Thoracic aorta (tissue), 2 donors: ENCODE results near the gene CHKA. TPM values are rescaled to one million over a fixed set of nuclear protein-coding genes. Genes with fewer than 3 reads are reported as not detected.

Source experiments
- ATAC-seq: fragments of 150-250 bp; one replicate; pipeline ENCODE4 v1.8.0; 2017; ENCODE audit warnings: low read depth; ENCODE audit not compliant: insufficient number of reproducible peaks, low FRiP score
- DNase-seq: peaks from one replicate; pipeline ENCODE4 v3.0.0-alpha.2; 2020; ENCODE audit warnings: low spot score
- H3K27ac ChIP-seq, 2 donors: fragments of 200-600 bp; sonication (generic); 1 replicate in 1 of 2; 2 replicates in 1 of 2; pipeline ENCODE4 v1.5.1; 2016; ENCODE audit warnings: mild to moderate bottlenecking in 2 of 2, moderate library complexity in 2 of 2
- H3K27me3 ChIP-seq: fragments of 200-600 bp; sonication (generic); replicated peaks from 2 replicates; pipeline ENCODE4 v1.6.0; 2016; ENCODE audit warnings: mild to moderate bottlenecking; ENCODE audit not compliant: insufficient read depth
- H3K36me3 ChIP-seq: fragments of 200-600 bp; sonication (generic); one replicate; pipeline ENCODE4 v1.5.1; 2016
- H3K4me1 ChIP-seq, 2 donors: fragments of 200-600 bp; sonication (generic); 1 replicate in 1 of 2; 2 replicates in 1 of 2; pipeline versions ENCODE4 v1.5.1 to v1.6.0; 2016; ENCODE audit warnings: low read depth in 2 of 2, mild to moderate bottlenecking in 1 of 2; ENCODE audit not compliant: control insufficient read depth in 1 of 2
- H3K4me3 ChIP-seq: fragments of 200-600 bp; sonication (generic); 2 replicates; pipeline ENCODE4 v1.5.1; 2016; ENCODE audit warnings: mild to moderate bottlenecking
- H3K9me3 ChIP-seq: fragments of 200-600 bp; sonication (generic); 2 replicates; pipeline ENCODE4 v1.5.1; 2016
- total RNA-seq, 2 donors: library from RNA; depleted of rRNA; stranded (reverse); fragments of >200 nt; gene quantifications; one replicate each; pipeline versions ENCODE4 v1.1.0 to v1.2.3, GENCODE V29; 2016
- TF ChIP-seq, protein P1 (sequence below): fragments of 200-600 bp; sonication (generic); IDR thresholded peaks from one replicate; pipeline ENCODE4 v1.5.1; 2019; ENCODE audit warnings: antibody characterized with exemption

Gene CHKA
- total RNA-seq, 2 donors from 2014 or later, result 12.5 to 22.2 TPM

DNA sequence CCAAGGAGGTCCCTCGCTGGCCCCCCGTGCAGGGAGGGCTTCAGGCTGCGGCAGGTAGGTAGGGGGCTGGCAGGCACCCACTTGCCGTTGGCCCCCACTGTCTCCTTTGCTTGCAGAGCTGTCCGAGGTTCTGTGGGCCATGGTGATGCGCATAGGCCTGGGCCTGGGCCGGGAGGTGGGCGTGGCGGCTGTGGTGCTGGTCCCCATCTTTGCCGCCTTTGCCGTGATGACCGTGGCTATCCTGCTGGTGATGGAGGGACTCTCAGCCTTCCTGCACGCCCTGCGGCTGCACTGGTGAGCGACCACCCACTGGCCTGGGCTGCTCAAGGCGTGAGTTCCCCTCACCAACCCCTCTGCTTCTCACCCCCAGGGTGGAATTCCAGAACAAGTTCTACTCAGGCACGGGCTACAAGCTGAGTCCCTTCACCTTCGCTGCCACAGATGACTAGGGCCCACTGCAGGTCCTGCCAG, 70.8 kb downstream of the CHKA start:
- no peaks in the 10 kb centered on the region for H3K27me3 ChIP-seq
- ATAC-seq, result no peak
- DNase-seq, result no peak
- peaks cover 37% of the 10 kb centered on the region for H3K36me3 ChIP-seq
- H3K9me3 ChIP-seq, result no peaks in the 10 kb centered on the region
- no peak overlapping the region for H3K27ac ChIP-seq
- TF ChIP-seq, protein P1, sequence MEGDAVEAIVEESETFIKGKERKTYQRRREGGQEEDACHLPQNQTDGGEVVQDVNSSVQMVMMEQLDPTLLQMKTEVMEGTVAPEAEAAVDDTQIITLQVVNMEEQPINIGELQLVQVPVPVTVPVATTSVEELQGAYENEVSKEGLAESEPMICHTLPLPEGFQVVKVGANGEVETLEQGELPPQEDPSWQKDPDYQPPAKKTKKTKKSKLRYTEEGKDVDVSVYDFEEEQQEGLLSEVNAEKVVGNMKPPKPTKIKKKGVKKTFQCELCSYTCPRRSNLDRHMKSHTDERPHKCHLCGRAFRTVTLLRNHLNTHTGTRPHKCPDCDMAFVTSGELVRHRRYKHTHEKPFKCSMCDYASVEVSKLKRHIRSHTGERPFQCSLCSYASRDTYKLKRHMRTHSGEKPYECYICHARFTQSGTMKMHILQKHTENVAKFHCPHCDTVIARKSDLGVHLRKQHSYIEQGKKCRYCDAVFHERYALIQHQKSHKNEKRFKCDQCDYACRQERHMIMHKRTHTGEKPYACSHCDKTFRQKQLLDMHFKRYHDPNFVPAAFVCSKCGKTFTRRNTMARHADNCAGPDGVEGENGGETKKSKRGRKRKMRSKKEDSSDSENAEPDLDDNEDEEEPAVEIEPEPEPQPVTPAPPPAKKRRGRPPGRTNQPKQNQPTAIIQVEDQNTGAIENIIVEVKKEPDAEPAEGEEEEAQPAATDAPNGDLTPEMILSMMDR, result no peak
- H3K4me1 ChIP-seq, result no peaks in the 10 kb centered on the region
- no peak overlapping the region for H3K4me3 ChIP-seq

DNA sequence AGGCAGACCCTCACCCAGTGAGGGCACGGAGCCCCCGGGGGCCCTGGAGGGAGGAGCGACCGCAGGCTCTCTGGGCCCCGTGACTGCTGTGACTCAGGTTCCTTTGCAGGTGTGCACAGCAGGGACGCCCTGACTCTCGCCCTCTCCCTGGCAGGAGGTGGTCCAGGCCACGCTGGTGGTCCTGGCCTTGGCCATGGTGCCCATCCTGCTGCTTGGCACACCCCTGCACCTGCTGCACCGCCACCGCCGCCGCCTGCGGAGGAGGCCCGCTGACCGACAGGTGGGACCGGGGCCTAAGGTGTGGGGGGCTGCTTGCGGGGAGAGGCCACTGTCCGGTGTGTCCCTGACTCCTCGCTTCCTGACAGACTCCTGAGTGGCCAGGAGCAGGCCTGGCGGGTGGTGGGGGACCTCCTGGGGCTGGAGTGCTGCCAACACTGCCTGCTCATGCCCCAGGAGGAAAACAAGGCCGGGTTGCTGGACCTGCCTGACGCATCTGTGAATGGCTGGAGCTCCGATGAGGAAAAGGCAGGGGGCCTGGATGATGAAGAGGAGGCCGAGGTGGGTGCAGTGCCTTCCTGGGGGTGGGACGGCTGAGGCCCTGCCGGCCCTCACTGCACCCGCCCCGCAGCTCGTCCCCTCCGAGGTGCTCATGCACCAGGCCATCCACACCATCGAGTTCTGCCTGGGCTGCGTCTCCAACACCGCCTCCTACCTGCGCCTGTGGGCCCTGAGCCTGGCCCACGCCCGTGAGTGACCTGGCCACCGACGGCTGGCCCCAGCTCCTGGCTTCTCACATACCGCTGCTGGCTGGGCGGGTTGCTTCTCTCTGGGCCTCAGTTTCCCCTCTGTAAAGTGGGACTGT, 71.4 kb downstream of the CHKA start:
- peaks cover 42% of the 10 kb centered on the region for H3K36me3 ChIP-seq
- H3K4me1 ChIP-seq, result no peaks in the 10 kb centered on the region
- ATAC-seq, result no peak
- H3K27ac ChIP-seq, result no peak overlapping the region
- no peaks in the 10 kb centered on the region for H3K27me3 ChIP-seq
- H3K9me3 ChIP-seq, result no peaks in the 10 kb centered on the region
- TF ChIP-seq, protein P1, result no peak
- no peak overlapping the region for H3K4me3 ChIP-seq
- DNase-seq, result no peak

DNA sequence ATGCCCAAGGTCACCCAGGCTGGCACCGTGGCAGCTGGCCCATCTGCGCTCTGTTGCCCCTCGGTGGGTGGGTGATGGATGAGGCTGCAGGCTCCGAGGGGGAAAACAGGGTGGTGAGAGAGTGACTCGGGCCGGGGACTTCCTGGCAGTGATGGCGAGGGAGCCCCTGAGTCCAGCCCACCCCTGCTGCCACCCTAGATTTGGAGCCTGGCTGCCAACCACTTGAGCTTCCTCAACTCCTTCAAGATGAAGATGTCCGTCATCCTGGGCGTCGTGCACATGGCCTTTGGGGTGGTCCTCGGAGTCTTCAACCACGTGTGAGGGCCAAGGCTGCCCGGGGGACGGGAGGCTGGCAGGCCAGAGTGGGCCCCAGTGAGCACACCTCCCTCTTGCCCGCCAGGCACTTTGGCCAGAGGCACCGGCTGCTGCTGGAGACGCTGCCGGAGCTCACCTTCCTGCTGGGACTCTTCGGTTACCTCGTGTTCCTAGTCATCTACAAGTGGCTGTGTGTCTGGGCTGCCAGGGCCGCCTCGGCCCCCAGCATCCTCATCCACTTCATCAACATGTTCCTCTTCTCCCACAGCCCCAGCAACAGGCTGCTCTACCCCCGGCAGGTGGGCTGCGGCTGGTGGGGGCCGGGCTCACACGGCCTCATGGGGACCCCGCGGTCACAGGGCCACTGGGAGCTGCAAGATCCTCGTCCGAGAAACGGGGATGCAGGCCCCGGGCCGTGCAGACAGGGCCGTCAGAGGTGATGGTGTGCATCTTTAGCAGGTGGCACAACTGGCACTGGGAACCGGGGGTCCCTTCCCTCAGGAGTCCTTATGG, 72.3 kb downstream of the CHKA start:
- Histone ChIP-seq H3K36me3 (peaks cover 48% of the 10 kb centered on the region), H3K27ac (no peak overlapping the region)
- no peak for DNase-seq

DNA sequence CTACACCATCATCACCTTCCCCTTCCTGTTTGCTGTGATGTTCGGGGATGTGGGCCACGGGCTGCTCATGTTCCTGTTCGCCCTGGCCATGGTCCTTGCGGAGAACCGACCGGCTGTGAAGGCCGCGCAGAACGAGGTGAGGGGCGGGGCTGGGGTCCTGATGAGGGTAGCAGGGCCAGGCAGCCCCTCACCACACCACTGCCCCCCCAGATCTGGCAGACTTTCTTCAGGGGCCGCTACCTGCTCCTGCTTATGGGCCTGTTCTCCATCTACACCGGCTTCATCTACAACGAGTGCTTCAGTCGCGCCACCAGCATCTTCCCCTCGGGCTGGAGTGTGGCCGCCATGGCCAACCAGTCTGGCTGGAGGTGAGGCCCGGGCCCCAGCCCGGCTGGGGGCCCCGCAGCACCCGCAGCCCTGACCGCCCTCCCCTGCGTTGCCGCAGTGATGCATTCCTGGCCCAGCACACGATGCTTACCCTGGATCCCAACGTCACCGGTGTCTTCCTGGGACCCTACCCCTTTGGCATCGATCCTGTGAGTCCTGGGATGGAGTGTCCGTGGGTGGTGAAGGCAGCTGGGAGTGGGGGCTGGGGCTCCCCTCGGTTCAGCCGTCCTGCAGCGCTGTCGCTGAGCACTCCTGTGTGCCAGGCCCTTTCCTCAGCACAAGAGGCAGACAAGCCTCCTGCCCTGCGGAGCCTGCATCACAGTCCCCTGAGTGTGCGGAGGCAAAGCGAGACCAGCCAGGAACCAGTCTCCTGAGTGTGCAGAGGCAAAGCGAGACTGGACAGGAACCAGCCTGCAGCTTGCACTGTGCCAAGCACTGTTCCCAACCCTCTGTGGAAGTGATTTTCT, 73.5 kb downstream of the CHKA start:
- Histone ChIP-seq H3K36me3 (peaks cover 55% of the 10 kb centered on the region), H3K4me3 (no peak overlapping the region), H3K27ac (peak overlapping the region in 1 of 2 donors; percentile 43), H3K4me1 (no peaks in the 10 kb centered on the region), H3K9me3 (no peaks in the 10 kb centered on the region), H3K27me3 (no peaks in the 10 kb centered on the region)
- ATAC-seq (no peak), DNase-seq (no peak)
- TF ChIP-seq, protein P1, result no peak

More for the DNA sequence above, 72.3 kb downstream of the CHKA start:
- H3K9me3 ChIP-seq, result no peaks in the 10 kb centered on the region
- H3K27me3 ChIP-seq, result no peaks in the 10 kb centered on the region
- H3K4me1 ChIP-seq, result no peaks in the 10 kb centered on the region
- TF ChIP-seq, protein P1, result no peak
- H3K4me3 ChIP-seq, result no peak overlapping the region
- ATAC-seq, result no peak
